ENCODE data around the gene TAF9B. TPM values are rescaled to one million over a fixed set of nuclear protein-coding genes. Genes with fewer than 3 reads are reported as not detected.

Gene TAF9B
- polyA plus RNA-seq, 3 donors: 2.1 to 8.0 (median 7.1) TPM

GRCh38 chrX:78123190-78123589 is 16.3 kb downstream of the TAF9B start:
- TF ChIP-seq, protein P1, sequence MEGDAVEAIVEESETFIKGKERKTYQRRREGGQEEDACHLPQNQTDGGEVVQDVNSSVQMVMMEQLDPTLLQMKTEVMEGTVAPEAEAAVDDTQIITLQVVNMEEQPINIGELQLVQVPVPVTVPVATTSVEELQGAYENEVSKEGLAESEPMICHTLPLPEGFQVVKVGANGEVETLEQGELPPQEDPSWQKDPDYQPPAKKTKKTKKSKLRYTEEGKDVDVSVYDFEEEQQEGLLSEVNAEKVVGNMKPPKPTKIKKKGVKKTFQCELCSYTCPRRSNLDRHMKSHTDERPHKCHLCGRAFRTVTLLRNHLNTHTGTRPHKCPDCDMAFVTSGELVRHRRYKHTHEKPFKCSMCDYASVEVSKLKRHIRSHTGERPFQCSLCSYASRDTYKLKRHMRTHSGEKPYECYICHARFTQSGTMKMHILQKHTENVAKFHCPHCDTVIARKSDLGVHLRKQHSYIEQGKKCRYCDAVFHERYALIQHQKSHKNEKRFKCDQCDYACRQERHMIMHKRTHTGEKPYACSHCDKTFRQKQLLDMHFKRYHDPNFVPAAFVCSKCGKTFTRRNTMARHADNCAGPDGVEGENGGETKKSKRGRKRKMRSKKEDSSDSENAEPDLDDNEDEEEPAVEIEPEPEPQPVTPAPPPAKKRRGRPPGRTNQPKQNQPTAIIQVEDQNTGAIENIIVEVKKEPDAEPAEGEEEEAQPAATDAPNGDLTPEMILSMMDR (IDR thresholded peaks at IDR 0.05): no peak
- Mint-ChIP-seq H3K4me3 (no peak overlapping the region), H3K36me3 (peaks cover 73 to 85% of the 10 kb centered on the region in 2 donors), H3K9me3 (no peaks in the 10 kb centered on the region), H3K4me1 (peaks cover 2% of the 10 kb centered on the region), H3K27ac (peak overlapping the region in 4 of 7 donors; percentile 13 to 35 (median 20)), H3K27me3 (ENCODE audit: low read depth in 3 of 3) (peaks cover 0 to 2% (median 0%) of the 10 kb centered on the region in 3 donors)
- intact Hi-C loops (cut with micrococcal nuclease): no loop called here
- H3K27me3 ChIP-seq (ENCODE audit: control insufficient read depth in 2 of 2, insufficient read depth in 2 of 2, low read length in 2 of 2): no peaks in the 10 kb centered on the region
- H3K4me3 ChIP-seq (replicated peaks in 1 of 3; ENCODE audit: low read depth in 2 of 3, low read length in 3 of 3): no peak overlapping the region
- no peaks in the 10 kb centered on the region for H3K4me1 ChIP-seq (ENCODE audit: control insufficient read depth in 1 of 2, insufficient read depth in 2 of 2, low read length in 2 of 2)
- H3K27ac ChIP-seq (ENCODE audit: low read depth in 1 of 2, low read length in 2 of 2): no peak overlapping the region
- no peak overlapping the region for H3K9ac ChIP-seq (ENCODE audit: insufficient read depth, low read length, poor library complexity, severe bottlenecking)
- H4K20me1 ChIP-seq (ENCODE audit: insufficient read depth, low read length): peaks cover 98% of the 10 kb centered on the region
- no peak for DNase-seq
- no peak overlapping the region for H2AFZ ChIP-seq (ENCODE audit: insufficient read depth, low read depth, low read length, poor library complexity, severe bottlenecking)
- H3K79me2 ChIP-seq (ENCODE audit: insufficient read depth, low read length): peaks cover 57% of the 10 kb centered on the region
- H3K4me2 ChIP-seq (replicated peaks; ENCODE audit: extremely low read depth, low read length, poor library complexity, severe bottlenecking): no peak overlapping the region
- H3K36me3 ChIP-seq (replicated peaks in 1 of 2; ENCODE audit: control insufficient read depth in 1 of 2, insufficient read depth in 2 of 2, low read length in 2 of 2): peaks cover 94 to 98% of the 10 kb centered on the region in 2 donors
- H3K9me3 ChIP-seq (replicated peaks in 1 of 2; ENCODE audit: control insufficient read depth in 1 of 2, insufficient read depth in 1 of 2, low read length in 2 of 2): no peaks in the 10 kb centered on the region

- peaks cover 13% of the 10 kb centered on the region for H3K4me1 Mint-ChIP-seq
- no peaks in the 10 kb centered on the region for H3K9me3 Mint-ChIP-seq
- H3K27ac Mint-ChIP-seq: peak overlapping the region in 4 of 7 donors; percentile 33 to 82 (median 56)
- H3K4me3 Mint-ChIP-seq: no peak overlapping the region
- H3K4me2 ChIP-seq (replicated peaks; ENCODE audit: extremely low read depth, low read length, poor library complexity, severe bottlenecking): no peak overlapping the region
- H3K36me3 ChIP-seq (replicated peaks in 1 of 2; ENCODE audit: control insufficient read depth in 1 of 2, insufficient read depth in 2 of 2, low read length in 2 of 2): peaks cover 84 to 98% of the 10 kb centered on the region in 2 donors
- no peak overlapping the region for H3K27ac ChIP-seq (ENCODE audit: low read depth in 1 of 2, low read length in 2 of 2)
- H3K4me3 ChIP-seq (replicated peaks in 1 of 3; ENCODE audit: low read depth in 2 of 3, low read length in 3 of 3): no peak overlapping the region
- no peak overlapping the region for H3K9ac ChIP-seq (ENCODE audit: insufficient read depth, low read length, poor library complexity, severe bottlenecking)
- no CpG with 5 or more reads among the region's 9 CpGs for WGBS (ENCODE audit: insufficient coverage)
- TF ChIP-seq, protein P1 (IDR thresholded peaks at IDR 0.05): no peak
- H3K27me3 ChIP-seq (ENCODE audit: control insufficient read depth in 2 of 2, insufficient read depth in 2 of 2, low read length in 2 of 2): no peaks in the 10 kb centered on the region
- peaks cover 0 to 2% (median 1%) of the 10 kb centered on the region in 3 donors for H3K27me3 Mint-ChIP-seq (ENCODE audit: low read depth in 3 of 3)
- no peak overlapping the region for H2AFZ ChIP-seq (ENCODE audit: insufficient read depth, low read depth, low read length, poor library complexity, severe bottlenecking)
- H3K9me3 ChIP-seq (replicated peaks in 1 of 2; ENCODE audit: control insufficient read depth in 1 of 2, insufficient read depth in 1 of 2, low read length in 2 of 2): no peaks in the 10 kb centered on the region
- intact Hi-C loops (cut with micrococcal nuclease): no loop called here
- H3K79me2 ChIP-seq (ENCODE audit: insufficient read depth, low read length): peaks cover 83% of the 10 kb centered on the region
- peaks cover 80 to 87% of the 10 kb centered on the region in 2 donors for H3K36me3 Mint-ChIP-seq
- no peaks in the 10 kb centered on the region for H3K4me1 ChIP-seq (ENCODE audit: control insufficient read depth in 1 of 2, insufficient read depth in 2 of 2, low read length in 2 of 2)
- DNase-seq: no peak
- peaks cover 99% of the 10 kb centered on the region for H4K20me1 ChIP-seq (ENCODE audit: insufficient read depth, low read length)
Observed at GRCh38 chrX:78119521-78120227, 19.8 kb downstream of the TAF9B start.
